Esophagus squamous epithelium (tissue), 5 donors: ENCODE data around the gene RCE1. TPM values are rescaled to one million over a fixed set of nuclear protein-coding genes. Genes with fewer than 3 reads are reported as not detected.

Experiments used
- DNase-seq: peaks from one replicate; lab custom pipeline; 2025; lab: John Stamatoyannopoulos, UW
- H3K27ac ChIP-seq, 4 donors: fragments of 200-600 bp; sonication (generic); one replicate each; pipeline ENCODE4 v1.5.1; 2016 to 2019; ENCODE audit warnings: mild to moderate bottlenecking in 1 of 4
- H3K27me3 ChIP-seq, 4 donors: fragments of 200-600 bp; sonication (generic); 1 replicate in 3 of 4; 2 replicates in 1 of 4; pipeline versions ENCODE4 v1.5.1 to v1.6.0; 2017 to 2021; ENCODE audit warnings: antibody characterized with exemption in 1 of 4
- H3K36me3 ChIP-seq, 3 donors: fragments of 200-600 bp; sonication (generic); one replicate each; pipeline ENCODE4 v1.5.1; 2016 to 2019
- H3K4me1 ChIP-seq, 3 donors: fragments of 200-600 bp; sonication (generic); one replicate each; pipeline ENCODE4 v1.5.1; 2017 to 2019
- H3K4me3 ChIP-seq, 4 donors: fragments of 200-600 bp; sonication (generic); 1 replicate in 3 of 4; 2 replicates in 1 of 4; pipeline ENCODE4 v1.5.1; 2016 to 2019; ENCODE audit warnings: mild to moderate bottlenecking in 2 of 4, moderate library complexity in 1 of 4
- H3K9me3 ChIP-seq, 3 donors: fragments of 200-600 bp; sonication (generic); one replicate each; pipeline ENCODE4 v1.5.1; 2016 to 2019
- POLR2A ChIP-seq, 4 donors: fragments of 450-650 bp; IDR thresholded peaks; one replicate each; pipeline ENCODE4 v1.6.1; 2017; ENCODE audit warnings: antibody characterized with exemption in 4 of 4, mild to moderate bottlenecking in 4 of 4, moderate library complexity in 3 of 4
- WGBS, 2 donors: methylation state at CpG; one replicate each; pipeline ENCODE4 v1.1.5; 2018; 5-methylcytosine and 5-hydroxymethylcytosine counted together
- intact Hi-C: fragments of 100-400 bp; cut with DNase I; formaldehyde crosslinking; loops from one replicate; pipeline ENCODE4 v1.15.0; 2022
- total RNA-seq, 4 donors: library from RNA; depleted of rRNA; stranded (reverse); fragments of >200 nt; gene quantifications; one replicate each; pipeline ENCODE4 v1.1.0, GENCODE V29; 2016
- TF ChIP-seq, protein P1 (sequence below), 6 experiments: fragments of 450-650 bp in 4 of 6; fragments of 200-600 bp in 2 of 6; sonication (generic) in 2 of 6; IDR thresholded peaks; one replicate each; pipeline ENCODE4 v1.5.1; 2016 to 2019; ENCODE audit warnings: antibody characterized with exemption in 6 of 6, mild to moderate bottlenecking in 4 of 6, moderate library complexity in 4 of 6
- donor health status: DM: yes; HTN: yes; CAD: no.

Gene RCE1
- total RNA-seq, 4 donors from 2014 or later, result 8.9 to 29.7 (median 21.8) TPM

DNA sequence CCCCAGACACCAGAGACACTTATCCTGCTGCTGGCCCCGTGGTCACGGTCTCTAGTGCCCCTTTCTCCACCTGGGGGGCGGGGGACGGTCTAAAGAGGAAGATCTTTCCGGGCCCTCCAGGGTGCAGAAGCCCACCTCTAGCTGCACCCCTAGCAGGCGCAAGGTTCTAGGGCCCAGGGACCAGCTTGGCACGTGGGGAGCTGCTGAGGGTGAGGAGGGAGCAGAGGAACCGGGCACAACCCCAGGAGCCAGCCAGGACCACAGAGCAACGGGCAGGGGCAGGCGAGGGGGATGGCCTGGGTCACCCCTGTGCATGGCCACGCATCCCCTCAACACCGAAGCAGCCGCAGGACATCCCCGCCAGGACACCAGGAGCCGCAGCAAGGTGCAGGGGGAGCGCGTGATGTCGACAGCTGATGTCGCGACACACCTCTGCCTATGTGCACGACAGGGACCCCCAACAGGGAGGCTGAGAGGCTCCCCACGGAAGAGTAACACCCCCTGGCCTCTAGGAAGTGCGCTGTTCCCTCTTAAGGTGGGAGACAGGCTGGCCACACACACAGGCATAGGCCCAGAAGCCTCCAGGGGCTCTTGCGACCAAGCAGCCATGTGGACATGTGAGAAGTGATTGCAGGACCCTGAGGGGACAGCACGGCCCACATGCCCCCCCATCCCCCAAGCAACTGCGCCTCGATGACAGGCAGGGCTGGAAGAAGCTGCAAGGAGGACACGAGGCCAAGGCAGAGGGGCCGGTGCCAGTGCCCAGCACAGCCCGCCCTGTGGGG, 18.7 kb downstream of the RCE1 start:
- no peak for DNase-seq
- TF ChIP-seq, protein P1, sequence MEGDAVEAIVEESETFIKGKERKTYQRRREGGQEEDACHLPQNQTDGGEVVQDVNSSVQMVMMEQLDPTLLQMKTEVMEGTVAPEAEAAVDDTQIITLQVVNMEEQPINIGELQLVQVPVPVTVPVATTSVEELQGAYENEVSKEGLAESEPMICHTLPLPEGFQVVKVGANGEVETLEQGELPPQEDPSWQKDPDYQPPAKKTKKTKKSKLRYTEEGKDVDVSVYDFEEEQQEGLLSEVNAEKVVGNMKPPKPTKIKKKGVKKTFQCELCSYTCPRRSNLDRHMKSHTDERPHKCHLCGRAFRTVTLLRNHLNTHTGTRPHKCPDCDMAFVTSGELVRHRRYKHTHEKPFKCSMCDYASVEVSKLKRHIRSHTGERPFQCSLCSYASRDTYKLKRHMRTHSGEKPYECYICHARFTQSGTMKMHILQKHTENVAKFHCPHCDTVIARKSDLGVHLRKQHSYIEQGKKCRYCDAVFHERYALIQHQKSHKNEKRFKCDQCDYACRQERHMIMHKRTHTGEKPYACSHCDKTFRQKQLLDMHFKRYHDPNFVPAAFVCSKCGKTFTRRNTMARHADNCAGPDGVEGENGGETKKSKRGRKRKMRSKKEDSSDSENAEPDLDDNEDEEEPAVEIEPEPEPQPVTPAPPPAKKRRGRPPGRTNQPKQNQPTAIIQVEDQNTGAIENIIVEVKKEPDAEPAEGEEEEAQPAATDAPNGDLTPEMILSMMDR (IDR thresholded peaks at IDR 0.05), result no peak
- no peak for TF ChIP-seq POLR2A (IDR thresholded peaks at IDR 0.05)
- Histone ChIP-seq H3K9me3 (no peaks in the 10 kb centered on the region), H3K36me3 (peaks cover 0 to 63% (median 0%) of the 10 kb centered on the region in 3 donors), H3K4me1 (peaks cover 10 to 48% (median 20%) of the 10 kb centered on the region in 3 donors), H3K27ac (no peak overlapping the region), H3K27me3 (no peaks in the 10 kb centered on the region), H3K4me3 (no peak overlapping the region)
- intact Hi-C loops, result no loop called here
- 83 to 97% methylated on average over 4 to 5 of the region's 30 CpGs for WGBS, 2 donors

- Histone ChIP-seq H3K4me1 (peaks cover 10 to 42% (median 13%) of the 10 kb centered on the region in 3 donors), H3K4me3 (no peak overlapping the region), H3K9me3 (no peaks in the 10 kb centered on the region), H3K27ac (no peak overlapping the region), H3K36me3 (peaks cover 0 to 69% (median 0%) of the 10 kb centered on the region in 3 donors), H3K27me3 (no peaks in the 10 kb centered on the region)
- intact Hi-C loops, result no loop called here
- TF ChIP-seq POLR2A (IDR thresholded peaks at IDR 0.05), result no peak
- TF ChIP-seq, protein P1 (IDR thresholded peaks at IDR 0.05), result no peak
- 80 to 100% methylated on average over 1 to 3 of the region's 11 CpGs for WGBS, 2 donors
- DNase-seq, result no peak
Measured at GRCh38 chr11:66862559-66863037, 19.4 kb downstream of the RCE1 start.

- no peaks in the 10 kb centered on the region for H3K27me3 ChIP-seq
- TF ChIP-seq POLR2A (IDR thresholded peaks at IDR 0.05), result no peak
- TF ChIP-seq, protein P1 (IDR thresholded peaks at IDR 0.05), result no peak
- DNase-seq, result no peak
- WGBS, 2 donors, result 43 to 73% methylated on average over 9 to 11 of the region's 31 CpGs
- no peaks in the 10 kb centered on the region for H3K9me3 ChIP-seq
- H3K4me1 ChIP-seq, result peaks cover 10 to 34% (median 12%) of the 10 kb centered on the region in 3 donors
- H3K36me3 ChIP-seq, result peaks cover 0 to 66% (median 0%) of the 10 kb centered on the region in 3 donors
- intact Hi-C loops, result no loop called here
- peak overlapping the region in 2 of 4 donors; percentile 24 to 42 for H3K27ac ChIP-seq
- H3K4me3 ChIP-seq, result no peak overlapping the region
Measured at GRCh38 chr11:66863428-66864125, 20.3 kb downstream of the RCE1 start.

- peaks cover 0 to 66% (median 0%) of the 10 kb centered on the region in 3 donors for H3K36me3 ChIP-seq
- no peaks in the 10 kb centered on the region for H3K27me3 ChIP-seq
- peaks cover 10 to 34% (median 12%) of the 10 kb centered on the region in 3 donors for H3K4me1 ChIP-seq
- H3K27ac ChIP-seq, result peak overlapping the region in 2 of 4 donors; percentile 24 to 42
- no peak overlapping the region for H3K4me3 ChIP-seq
- intact Hi-C loops, result no loop called here
- TF ChIP-seq, protein P1 (IDR thresholded peaks at IDR 0.05), result no peak
- no peak for TF ChIP-seq POLR2A (IDR thresholded peaks at IDR 0.05)
- no peak for DNase-seq
- no peaks in the 10 kb centered on the region for H3K9me3 ChIP-seq
- WGBS, 2 donors, result 74 to 82% methylated on average over 19 to 28 of the region's 35 CpGs
Measured at GRCh38 chr11:66864172-66864901, 21.1 kb downstream of the RCE1 start.
